SU-DHL-6 (cell line): ENCODE data around the gene COIL.

Source experiments
- H2AFZ ChIP-seq: fragments of 200-600 bp; sonication (generic); 2 replicates; pipeline ENCODE4 v1.6.1; 2014; ENCODE audit warnings: low read depth, mild to moderate bottlenecking, moderate library complexity, mixed read lengths, antibody characterized with exemption, low read length; ENCODE audit not compliant: severe bottlenecking
- H3F3A ChIP-seq: fragments of 200-600 bp; shearing (Covaris generic); 2 replicates; pipeline ENCODE4 v1.6.0; 2016; ENCODE audit warnings: antibody characterized with exemption, mild to moderate bottlenecking; ENCODE audit not compliant: insufficient read depth
- H3K27ac ChIP-seq: fragments of 200-600 bp; sonication (generic); 2 replicates; pipeline ENCODE4 v1.5.1; 2016; ENCODE audit warnings: low read depth, mild to moderate bottlenecking, low read length, moderate library complexity, mixed read lengths
- H3K27me3 ChIP-seq: fragments of 200-600 bp; sonication (generic), shearing (Covaris generic); 2 replicates; pipeline ENCODE4 v1.6.0; 2014; ENCODE audit warnings: mild to moderate bottlenecking, low read length
- H3K36me3 ChIP-seq: fragments of 200-600 bp; sonication (generic); 2 replicates; pipeline ENCODE4 v1.6.1; 2014; ENCODE audit warnings: mild to moderate bottlenecking, low read length, mixed read lengths
- H3K4me2 ChIP-seq: fragments of 300-600, 200-600 bp; shearing (Covaris generic), sonication (generic); 2 replicates; pipeline ENCODE4 v1.6.0; 2014; ENCODE audit warnings: low read length, low read depth, mild to moderate bottlenecking; ENCODE audit not compliant: poor library complexity, severe bottlenecking
- H3K4me3 ChIP-seq: fragments of 200-600 bp; sonication (generic); 2 replicates; pipeline ENCODE4 v1.5.1; 2014; ENCODE audit warnings: antibody characterized with exemption, low read length, mild to moderate bottlenecking, mixed read lengths; ENCODE audit not compliant: insufficient read depth, poor library complexity, severe bottlenecking
- H3K79me2 ChIP-seq: fragments of 200-600 bp; sonication (generic); 2 replicates; pipeline ENCODE4 v1.6.1; 2014; ENCODE audit warnings: mild to moderate bottlenecking, low read length, moderate library complexity; ENCODE audit not compliant: insufficient read depth
- H3K9ac ChIP-seq: fragments of 200-600 bp; sonication (generic); 2 replicates; pipeline ENCODE4 v1.7.0; 2014; ENCODE audit warnings: mild to moderate bottlenecking, low read length
- H3K9me2 ChIP-seq: fragments of 200-600 bp; sonication (generic); replicated peaks from 2 replicates; pipeline ENCODE4 v1.6.1; 2014; ENCODE audit warnings: low read length; ENCODE audit not compliant: insufficient read depth
- H3K9me3 ChIP-seq: fragments of 200-600 bp; sonication (generic); 2 replicates; pipeline ENCODE4 v1.6.1; 2014; ENCODE audit warnings: low read length, mixed read lengths; ENCODE audit not compliant: insufficient read depth
- H4K20me1 ChIP-seq: fragments of 200-600 bp; sonication (generic); 2 replicates; pipeline ENCODE4 v1.6.1; 2014; ENCODE audit warnings: low read depth, mild to moderate bottlenecking, antibody characterized with exemption, low read length, moderate library complexity, mixed read lengths
- EZH2phosphoT487 ChIP-seq: fragments of 200-600 bp; sonication (generic), shearing (Covaris generic); conservative IDR thresholded peaks from 2 replicates; pipeline ENCODE4 v1.6.1; 2018; ENCODE audit warnings: mild to moderate bottlenecking, antibody characterized with exemption, low read length, moderate library complexity, mixed read lengths
- TF ChIP-seq, protein P1 (sequence below): fragments of 200-600 bp; sonication (generic); IDR thresholded peaks from one replicate; pipeline ENCODE4 v1.5.1; 2017; ENCODE audit warnings: antibody characterized with exemption, mild to moderate bottlenecking, low read length, moderate library complexity; ENCODE audit not compliant: insufficient read depth, poor library complexity, severe bottlenecking

The COIL gene

DNA sequence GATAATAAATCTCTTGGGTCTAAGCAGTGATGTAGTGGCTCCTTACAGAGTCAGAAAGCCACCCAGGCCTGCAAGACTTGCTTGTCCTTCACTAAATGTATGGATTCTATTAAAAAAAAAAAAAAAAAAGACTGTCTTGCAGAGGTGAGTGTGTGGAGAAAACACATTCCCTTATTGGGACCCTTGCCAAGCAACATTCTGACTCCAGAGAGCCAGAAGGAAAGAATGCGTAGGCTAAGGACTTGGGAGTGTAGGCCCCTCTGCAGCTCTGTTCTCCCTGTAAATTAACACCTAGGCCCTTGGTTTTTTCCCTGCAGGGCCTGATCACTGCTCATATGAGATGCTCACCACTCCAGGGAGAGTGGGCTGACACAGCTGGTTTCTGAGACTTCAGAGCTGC is 34.9 kb upstream of the COIL start:
- Histone ChIP-seq H3K4me2 (no peak overlapping the region), H4K20me1 (no peaks in the 10 kb centered on the region), H3K36me3 (0 out of 2 replicates have a peak, but pooled peaks cover 2% of the 10 kb centered on the region), H3F3A (no peaks in the 10 kb centered on the region), H3K9ac (no peak overlapping the region), H3K79me2 (no peaks in the 10 kb centered on the region), H3K4me3 (no peak overlapping the region), H3K27me3 (no peaks in the 10 kb centered on the region), H3K27ac (no peak overlapping the region), H3K9me3 (no peaks in the 10 kb centered on the region), H2AFZ (no peak overlapping the region), H3K9me2 (no peaks in the 10 kb centered on the region)
- TF ChIP-seq, protein P1, sequence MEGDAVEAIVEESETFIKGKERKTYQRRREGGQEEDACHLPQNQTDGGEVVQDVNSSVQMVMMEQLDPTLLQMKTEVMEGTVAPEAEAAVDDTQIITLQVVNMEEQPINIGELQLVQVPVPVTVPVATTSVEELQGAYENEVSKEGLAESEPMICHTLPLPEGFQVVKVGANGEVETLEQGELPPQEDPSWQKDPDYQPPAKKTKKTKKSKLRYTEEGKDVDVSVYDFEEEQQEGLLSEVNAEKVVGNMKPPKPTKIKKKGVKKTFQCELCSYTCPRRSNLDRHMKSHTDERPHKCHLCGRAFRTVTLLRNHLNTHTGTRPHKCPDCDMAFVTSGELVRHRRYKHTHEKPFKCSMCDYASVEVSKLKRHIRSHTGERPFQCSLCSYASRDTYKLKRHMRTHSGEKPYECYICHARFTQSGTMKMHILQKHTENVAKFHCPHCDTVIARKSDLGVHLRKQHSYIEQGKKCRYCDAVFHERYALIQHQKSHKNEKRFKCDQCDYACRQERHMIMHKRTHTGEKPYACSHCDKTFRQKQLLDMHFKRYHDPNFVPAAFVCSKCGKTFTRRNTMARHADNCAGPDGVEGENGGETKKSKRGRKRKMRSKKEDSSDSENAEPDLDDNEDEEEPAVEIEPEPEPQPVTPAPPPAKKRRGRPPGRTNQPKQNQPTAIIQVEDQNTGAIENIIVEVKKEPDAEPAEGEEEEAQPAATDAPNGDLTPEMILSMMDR: no peak
- TF ChIP-seq EZH2phosphoT487: no peak

DNA sequence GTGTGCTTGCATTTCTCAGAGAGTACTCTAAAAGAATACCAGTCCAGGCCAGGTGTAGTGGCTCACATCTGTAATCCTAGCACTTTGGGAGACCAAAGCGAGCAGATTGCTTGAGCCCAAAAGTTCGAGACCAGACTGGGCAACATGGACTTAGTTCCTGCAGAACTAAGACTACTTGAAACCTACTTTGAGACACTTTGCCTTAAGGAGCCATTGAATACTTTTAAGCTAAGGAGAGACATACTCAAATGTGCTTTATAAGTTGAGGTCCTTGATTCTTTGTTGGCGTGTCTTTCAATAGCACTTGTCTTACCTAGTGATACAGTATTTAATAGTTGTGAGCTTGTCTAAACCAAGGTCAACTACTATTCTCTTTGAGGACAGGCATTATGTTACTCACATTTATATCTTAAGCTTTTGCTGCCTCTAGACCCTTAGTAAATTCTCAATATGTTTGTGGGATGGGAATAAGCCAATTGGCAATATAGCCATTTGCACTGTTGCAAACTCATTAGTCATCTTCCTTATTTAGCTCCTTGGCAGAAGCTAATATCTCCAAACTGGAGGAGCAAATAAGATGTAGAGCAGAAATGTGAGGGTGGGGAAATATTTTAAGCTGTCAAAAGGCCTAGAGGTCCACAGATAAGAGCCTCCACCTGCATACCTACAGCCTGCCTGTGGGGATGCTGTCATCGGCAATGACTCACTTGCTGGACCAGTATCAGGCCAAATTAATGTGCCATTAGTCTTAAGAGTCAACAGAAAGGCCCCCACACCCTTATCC is 33.4 kb upstream of the COIL start:
- no peak overlapping the region for H3K4me2 ChIP-seq
- H3K27ac ChIP-seq: no peak overlapping the region
- no peaks in the 10 kb centered on the region for H3K79me2 ChIP-seq
- H3K4me3 ChIP-seq: no peak overlapping the region
- H3K27me3 ChIP-seq: no peaks in the 10 kb centered on the region
- H4K20me1 ChIP-seq: no peaks in the 10 kb centered on the region
- no peak overlapping the region for H2AFZ ChIP-seq
- 0 out of 2 replicates have a peak, but pooled peaks cover 2% of the 10 kb centered on the region for H3K36me3 ChIP-seq
- H3F3A ChIP-seq: no peaks in the 10 kb centered on the region
- H3K9ac ChIP-seq: no peak overlapping the region
- H3K9me2 ChIP-seq: no peaks in the 10 kb centered on the region
- no peaks in the 10 kb centered on the region for H3K9me3 ChIP-seq
- TF ChIP-seq, protein P1: no peak
- no peak for TF ChIP-seq EZH2phosphoT487

DNA sequence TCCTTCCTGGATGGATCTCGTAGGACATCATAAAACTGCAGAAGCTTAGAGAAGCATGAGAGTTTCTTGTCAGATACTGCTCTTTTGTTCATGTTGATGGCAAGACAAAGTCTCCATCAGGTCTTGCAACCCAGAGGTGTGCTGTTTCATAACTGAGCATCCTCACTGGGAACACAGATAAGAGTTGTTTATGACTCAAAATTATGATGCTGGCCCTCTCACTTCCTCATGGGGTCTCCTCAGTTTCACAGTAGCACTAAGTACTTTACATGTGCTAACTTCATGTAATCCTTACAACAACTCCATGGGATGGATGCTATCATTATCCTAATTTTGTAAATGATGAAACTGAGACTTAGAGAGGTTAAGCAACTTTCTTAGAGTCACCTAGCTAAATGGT is 31.5 kb upstream of the COIL start:
- TF ChIP-seq, protein P1: no peak
- no peak for TF ChIP-seq EZH2phosphoT487
- H3K36me3 ChIP-seq: 0 out of 2 replicates have a peak, but pooled peaks cover 8% of the 10 kb centered on the region

More for the DNA sequence above, 31.5 kb upstream of the COIL start:
- Histone ChIP-seq H2AFZ (no peak overlapping the region), H3K4me3 (no peak overlapping the region), H3K4me2 (no peak overlapping the region), H3K9me3 (no peaks in the 10 kb centered on the region), H3K27me3 (no peaks in the 10 kb centered on the region), H3K9me2 (no peaks in the 10 kb centered on the region), H4K20me1 (no peaks in the 10 kb centered on the region), H3K9ac (no peak overlapping the region), H3K27ac (no peak overlapping the region), H3K79me2 (no peaks in the 10 kb centered on the region), H3F3A (no peaks in the 10 kb centered on the region)
